Measurements from ENCODE around the gene TRIL. TPM values are rescaled to one million over a fixed set of nuclear protein-coding genes. Genes with fewer than 3 reads are reported as not detected.

Gene TRIL
- total and polyA plus RNA-seq, 2 of the 13 experiments (the other 11 are each of a cell fraction or from before 2014, with no cell fraction given): 0.18 to 0.40 TPM

- TF ChIP-seq, protein P1, sequence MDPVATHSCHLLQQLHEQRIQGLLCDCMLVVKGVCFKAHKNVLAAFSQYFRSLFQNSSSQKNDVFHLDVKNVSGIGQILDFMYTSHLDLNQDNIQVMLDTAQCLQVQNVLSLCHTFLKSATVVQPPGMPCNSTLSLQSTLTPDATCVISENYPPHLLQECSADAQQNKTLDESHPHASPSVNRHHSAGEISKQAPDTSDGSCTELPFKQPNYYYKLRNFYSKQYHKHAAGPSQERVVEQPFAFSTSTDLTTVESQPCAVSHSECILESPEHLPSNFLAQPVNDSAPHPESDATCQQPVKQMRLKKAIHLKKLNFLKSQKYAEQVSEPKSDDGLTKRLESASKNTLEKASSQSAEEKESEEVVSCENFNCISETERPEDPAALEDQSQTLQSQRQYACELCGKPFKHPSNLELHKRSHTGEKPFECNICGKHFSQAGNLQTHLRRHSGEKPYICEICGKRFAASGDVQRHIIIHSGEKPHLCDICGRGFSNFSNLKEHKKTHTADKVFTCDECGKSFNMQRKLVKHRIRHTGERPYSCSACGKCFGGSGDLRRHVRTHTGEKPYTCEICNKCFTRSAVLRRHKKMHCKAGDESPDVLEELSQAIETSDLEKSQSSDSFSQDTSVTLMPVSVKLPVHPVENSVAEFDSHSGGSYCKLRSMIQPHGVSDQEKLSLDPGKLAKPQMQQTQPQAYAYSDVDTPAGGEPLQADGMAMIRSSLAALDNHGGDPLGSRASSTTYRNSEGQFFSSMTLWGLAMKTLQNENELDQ (CRISPR knock-in tag; IDR thresholded peaks at IDR 0.05; ENCODE audit: borderline replicate concordance): 0 out of 2 replicates have a peak, but pooled peaks have one; percentile 9
- TF ChIP-seq ZNF772 (CRISPR knock-in tag; IDR thresholded peaks at IDR 0.05) (peak; percentile 99), ZFP36L1 (CRISPR knock-in tag; IDR thresholded peaks at IDR 0.05) (0 out of 2 replicates have a peak, but pooled peaks have one; percentile 44), SMAD1 (CRISPR knock-in tag; IDR thresholded peaks at IDR 0.05; ENCODE audit: borderline replicate concordance, low read depth) (peak; percentile 54; the same call in 1 of the 2 replicates), ZNF337 (CRISPR knock-in tag; IDR thresholded peaks at IDR 0.05; ENCODE audit: borderline replicate concordance, low read depth) (peak; percentile 91; the same call in 1 of the 2 replicates), NFE2L2 (IDR thresholded peaks at IDR 0.05; ENCODE audit: low read length) (no peak), NCOA5 (CRISPR knock-in tag; IDR thresholded peaks at IDR 0.05) (0 out of 2 replicates have a peak, but pooled peaks have one; percentile 14), ZMYM4 (CRISPR knock-in tag; IDR thresholded peaks at IDR 0.05) (peak; percentile 95), ZNF777 (CRISPR knock-in tag; IDR thresholded peaks at IDR 0.05) (peak; percentile 97), PRPF4 (IDR thresholded peaks at IDR 0.05; ENCODE audit: low read depth, low read length, poor library complexity, severe bottlenecking) (no peak), RCOR2 (CRISPR knock-in tag; IDR thresholded peaks at IDR 0.05) (peak; percentile 37; the same call in 1 of the 2 replicates), ZFP82 (CRISPR knock-in tag; IDR thresholded peaks at IDR 0.05; ENCODE audit: borderline replicate concordance) (peak; percentile 84; the same call in 1 of the 2 replicates), ZNF205 (CRISPR knock-in tag; IDR thresholded peaks at IDR 0.05) (peak; percentile 76; the same call in 1 of the 2 replicates), ZNF687 (CRISPR knock-in tag; IDR thresholded peaks at IDR 0.05) (peak; percentile 100), ZFP41 (CRISPR knock-in tag; IDR thresholded peaks at IDR 0.05; ENCODE audit: borderline replicate concordance) (peak; percentile 85), SRSF4 (IDR thresholded peaks at IDR 0.05; ENCODE audit: low read depth, low read length, poor library complexity, severe bottlenecking) (no peak), BRCA1 (CRISPR knock-in tag; IDR thresholded peaks at IDR 0.05) (peak; percentile 94; the same call in 1 of the 2 replicates), RXRA (CRISPR knock-in tag; IDR thresholded peaks at IDR 0.05) (peak; percentile 98)
Observed at GRCh38 chr7:28955718-28956607, 2.2 kb downstream of the TRIL start (continued).

Data from HepG2 (cell line).